ENCODE results near the gene SPATS2L.

The SPATS2L gene

GRCh38 chr2:200297100-200297499, 9.4 kb upstream of the SPATS2L start:
- DNase-seq: no peak

- no peak for DNase-seq
Observed at GRCh38 chr2:200297989-200298388, 8.5 kb upstream of the SPATS2L start.

DNA sequence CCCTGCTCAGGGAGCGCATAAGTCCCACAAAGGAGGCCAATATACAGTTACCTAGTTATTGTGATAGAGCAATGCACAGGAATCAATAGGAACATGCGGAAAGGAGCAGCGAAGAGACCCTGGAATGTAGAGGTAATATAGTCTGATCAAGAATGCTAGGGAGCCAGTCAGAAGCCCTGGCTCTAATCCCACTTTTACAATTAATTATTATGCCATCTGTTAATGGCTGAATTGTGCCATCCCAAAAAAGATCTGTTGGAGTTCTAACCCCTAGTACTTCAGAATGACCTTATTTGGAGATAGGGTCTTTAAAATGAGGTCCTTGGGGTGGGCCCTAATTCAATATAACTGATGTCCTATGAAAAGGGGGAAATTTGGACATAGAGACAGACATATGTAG, 7.7 kb upstream of the SPATS2L start:
- no peak for DNase-seq

DNA sequence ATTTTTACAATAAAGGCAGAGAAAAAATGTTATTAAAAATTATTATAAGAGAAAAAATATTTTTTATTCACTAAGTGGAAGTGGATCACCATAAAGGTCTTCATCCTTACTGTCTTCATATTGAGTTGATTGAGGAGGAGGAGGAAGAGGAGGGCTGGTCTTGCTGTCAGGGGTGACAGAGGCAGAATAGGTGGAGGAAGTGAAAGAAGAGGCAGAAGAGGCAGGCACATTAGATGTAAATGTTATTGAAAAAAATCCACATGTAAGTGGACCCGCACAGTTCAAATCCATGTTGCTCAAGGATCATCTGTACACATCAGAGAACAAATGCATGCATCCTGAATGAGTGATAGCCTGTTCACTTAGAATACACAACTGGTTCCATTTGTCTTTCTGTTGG, 6.4 kb upstream of the SPATS2L start:
- no peak for DNase-seq

DNA sequence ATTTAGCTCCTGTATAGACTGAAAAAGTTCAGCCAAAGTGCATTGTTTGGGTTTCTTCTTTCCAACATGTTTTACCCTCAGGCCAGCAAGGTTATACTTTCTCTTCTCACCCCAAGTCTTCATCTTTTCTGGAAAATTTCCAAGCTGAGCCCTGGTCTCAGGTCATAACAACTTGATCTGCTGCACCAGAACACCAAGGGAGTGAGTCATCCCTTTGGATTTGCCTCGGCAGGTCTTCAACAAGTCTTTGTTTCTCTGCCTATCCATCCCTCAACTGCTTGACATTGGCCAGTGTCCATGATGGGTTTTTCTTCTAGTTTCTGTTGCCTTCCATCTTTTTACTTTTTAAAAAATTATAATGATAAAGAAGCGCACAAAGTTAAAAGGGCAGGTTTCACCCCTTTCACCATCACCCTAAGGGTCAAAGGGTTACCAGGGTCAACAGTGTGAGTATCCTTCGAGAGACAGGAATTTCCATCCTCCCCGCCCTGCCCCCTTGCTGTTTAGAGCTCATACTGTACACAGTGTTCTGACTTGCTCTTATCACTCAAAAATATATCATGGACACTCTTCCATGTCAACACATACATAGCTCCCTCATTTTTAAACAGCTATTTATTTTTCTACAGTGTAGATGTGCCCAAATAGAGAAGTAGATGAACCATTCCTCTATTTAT, 5.7 kb upstream of the SPATS2L start:
- DNase-seq: no peak

- no peak for DNase-seq
Observed at GRCh38 chr2:200301953-200302858, 4.3 kb upstream of the SPATS2L start.

DNA sequence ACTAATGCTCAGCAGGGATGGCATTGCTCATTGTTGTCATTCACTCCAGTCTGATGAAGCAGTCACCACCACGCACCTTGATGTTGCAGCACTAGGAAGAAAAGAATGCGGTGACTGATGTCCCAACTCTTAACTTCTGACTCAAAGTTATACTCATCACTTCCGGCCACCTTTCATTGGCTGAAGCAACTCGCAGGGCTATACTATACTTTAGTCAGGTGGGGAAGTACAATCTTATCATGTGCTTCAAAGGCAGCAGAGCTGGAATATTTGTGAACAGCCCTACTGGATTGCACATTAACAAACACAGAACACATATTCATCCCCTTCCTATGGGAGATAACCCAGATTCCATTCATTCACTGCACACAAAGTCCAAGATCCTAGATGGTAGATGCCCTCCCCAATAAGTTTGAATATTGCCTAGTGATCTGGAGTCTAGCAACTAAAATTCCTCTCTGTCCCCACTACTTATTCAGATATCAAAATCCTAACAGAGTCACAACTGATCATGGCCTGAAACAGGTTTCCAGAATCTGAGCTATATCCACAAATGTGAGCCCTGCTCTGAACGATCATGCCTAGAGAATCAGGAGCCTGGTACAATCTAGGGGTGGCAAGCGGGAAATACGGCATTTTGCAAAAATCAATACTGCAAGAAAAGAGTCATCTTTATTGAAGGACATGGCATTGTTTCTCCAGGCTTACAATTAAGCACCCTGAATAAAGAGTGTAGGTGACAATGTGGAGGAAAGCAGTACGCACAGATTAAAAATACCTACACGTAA, 3.4 kb upstream of the SPATS2L start:
- DNase-seq: no peak

- peak; percentile 39 for DNase-seq
Observed at GRCh38 chr2:200305797-200306195, 697 bp upstream of the SPATS2L start.

DNA sequence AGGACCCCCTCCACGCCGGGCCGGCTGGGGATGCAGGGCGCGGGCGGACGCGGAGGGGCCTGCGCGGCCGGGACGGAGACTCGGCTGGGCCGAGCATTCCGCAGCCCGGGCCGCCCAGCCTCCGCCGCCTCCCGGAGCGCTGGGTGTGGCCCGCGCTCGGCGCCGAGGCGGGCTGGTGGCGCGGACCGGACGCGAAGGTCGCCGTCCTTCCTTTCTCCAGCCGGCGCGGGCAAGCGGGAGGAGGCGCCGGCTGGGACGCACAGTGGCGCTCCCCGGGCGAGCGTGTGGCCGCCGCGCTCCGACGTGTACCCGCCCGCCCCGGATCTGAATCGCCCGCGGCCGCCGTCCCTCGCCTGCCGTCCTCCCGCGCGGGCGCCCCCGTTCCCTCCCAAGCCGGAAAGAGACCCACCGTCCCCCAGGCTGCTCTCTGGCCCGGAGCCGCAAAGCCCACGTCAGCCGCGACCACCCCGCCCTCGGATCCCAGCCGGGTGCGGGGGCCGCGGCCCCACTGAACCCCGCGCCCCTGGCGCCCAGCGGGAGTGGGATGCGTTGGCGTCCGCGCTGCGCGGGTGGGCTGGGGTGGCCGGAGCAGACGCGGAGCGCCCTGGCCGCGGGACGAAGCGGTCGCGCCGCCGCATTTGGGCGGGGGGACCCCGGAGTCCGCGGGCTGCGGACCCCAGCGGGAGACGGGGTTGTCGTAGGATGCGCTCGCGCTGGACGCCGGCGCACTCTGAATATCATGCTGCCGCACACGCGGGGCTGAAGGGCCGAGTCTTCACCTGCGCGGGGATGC, 634 bp downstream of the SPATS2L start:
- no peak for DNase-seq

DNA sequence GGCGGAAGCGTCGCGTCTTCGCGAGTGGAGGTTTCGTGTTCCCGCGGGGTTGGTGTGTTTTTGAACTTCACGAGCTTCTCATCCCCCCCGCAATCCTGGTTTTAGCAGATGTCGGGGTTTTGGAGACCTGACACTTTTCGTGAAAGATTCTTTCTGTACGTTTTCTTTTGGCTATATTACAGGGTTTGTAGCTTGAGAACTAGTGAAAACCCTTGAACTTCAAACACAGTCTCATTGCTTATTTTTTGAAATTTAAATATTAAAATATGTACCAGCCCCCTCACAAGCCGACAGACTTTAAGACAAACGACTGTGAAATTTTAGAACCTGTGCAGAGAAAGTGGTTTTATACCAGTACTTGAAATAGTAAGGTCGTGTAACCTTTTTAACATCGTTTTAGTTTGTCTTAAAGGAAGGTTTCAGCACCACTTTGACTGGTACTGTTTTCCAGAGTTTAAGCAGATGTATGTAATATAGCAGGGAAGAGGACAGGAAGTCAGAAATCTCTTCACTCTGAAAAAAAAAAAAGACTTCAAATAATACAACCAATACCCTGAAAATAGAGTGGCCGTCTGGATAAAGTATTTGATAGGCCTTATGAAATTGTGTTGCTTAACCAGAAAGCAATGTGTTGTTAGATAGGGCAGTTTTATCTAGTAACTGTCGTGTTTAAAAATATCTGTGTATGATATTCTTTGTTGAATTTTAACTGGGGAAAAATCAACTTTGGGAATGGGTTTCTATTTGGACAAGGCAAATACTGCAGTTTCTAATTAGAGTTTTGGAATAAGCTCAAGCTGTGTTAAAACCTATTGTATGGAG, 1.4 kb downstream of the SPATS2L start:
- no peak for DNase-seq

DNA sequence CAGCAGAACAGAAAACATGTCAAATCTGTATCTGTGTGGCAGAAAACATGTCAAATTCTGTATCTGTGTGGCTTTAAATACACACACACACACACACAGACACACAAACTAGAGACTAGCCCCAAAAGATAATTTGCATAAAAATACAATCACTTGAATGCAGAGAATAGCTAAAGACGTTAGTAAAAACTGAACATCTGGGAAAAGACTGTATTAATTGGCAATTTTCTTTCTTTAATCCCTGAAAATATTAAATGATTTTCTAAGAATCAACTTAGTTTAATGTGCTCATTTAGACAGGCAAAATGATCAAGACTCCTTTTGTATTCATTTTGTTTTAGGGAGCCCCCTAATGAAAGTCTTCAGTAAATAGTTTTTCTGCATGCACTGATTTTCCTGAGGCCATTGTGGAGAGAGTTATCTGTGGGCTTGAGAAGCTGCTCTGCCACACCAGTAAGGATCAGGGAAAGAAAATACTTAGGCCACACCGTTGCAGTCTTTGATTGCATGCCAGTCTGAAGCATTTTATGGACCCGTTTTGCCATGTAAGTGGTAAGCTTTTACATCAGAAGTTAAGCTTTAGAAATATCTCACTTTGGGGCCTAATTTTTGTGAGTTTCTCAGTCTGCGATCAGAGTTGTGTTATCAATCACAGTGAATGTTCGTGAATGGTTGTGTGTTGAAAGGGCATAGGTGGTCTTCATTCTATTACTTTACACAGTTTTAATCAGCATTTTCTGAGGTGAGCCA, 2.2 kb downstream of the SPATS2L start:
- DNase-seq: no peak

DNA sequence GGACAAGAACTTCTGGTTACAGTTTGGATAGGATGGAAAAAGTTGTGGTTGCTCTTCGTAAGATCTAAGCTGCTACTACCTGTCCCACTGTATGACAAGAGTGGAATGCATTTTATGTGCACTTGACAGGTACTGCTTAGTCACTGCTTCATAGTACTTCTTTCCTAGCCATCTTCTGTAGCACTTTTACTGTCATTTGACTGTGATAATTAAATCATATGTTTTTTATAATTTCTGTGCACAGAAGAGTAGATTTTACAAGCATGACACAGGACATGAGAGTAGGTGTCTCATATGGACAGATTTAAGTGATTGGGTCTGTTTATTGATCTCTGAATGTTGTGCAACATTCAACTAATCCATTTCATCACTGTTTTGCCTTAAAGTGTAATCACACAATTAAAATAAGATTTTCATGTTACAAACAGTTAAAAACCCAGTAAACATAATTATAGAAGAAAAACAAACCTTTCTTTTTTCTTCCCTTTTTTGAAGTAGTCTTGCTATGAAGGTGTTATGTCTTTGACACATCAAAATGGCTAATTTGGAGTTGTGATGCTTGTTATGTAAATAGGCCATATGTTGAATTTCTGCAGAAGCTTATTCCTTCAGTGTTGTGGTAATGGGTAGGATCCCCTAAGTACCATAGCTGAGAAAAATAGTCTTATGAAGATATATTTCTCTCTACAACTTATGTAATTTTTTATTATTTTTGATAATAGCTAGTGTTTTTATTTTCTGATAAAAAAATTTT, 3.0 kb downstream of the SPATS2L start:
- DNase-seq: no peak

DNA sequence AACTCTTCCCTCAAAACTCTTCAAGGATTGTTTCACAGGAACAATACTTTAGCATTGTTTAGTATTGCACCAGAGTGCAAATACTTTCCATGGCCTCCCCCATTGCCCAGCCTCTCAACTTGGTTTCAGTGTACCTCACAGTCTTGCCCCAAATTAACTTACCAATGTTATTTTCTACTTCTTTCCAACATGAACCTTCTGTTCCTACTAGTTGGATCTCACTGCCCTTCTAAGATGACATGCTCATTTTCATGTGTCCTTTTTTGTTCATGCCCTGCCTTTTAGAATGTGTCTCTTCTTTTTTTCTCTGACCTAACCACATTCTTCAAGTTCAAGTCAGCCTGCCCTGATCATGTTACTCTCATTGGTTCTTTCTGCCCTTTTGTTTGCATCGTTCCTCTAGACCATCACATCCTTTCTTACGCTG, 4.1 kb downstream of the SPATS2L start:
- DNase-seq: no peak

GRCh38 chr2:200311139-200311538, 4.6 kb downstream of the SPATS2L start:
- no peak for DNase-seq

GRCh38 chr2:200314976-200315567, 8.6 kb downstream of the SPATS2L start:
- DNase-seq: no peak

GRCh38 chr2:200317975-200318374, 11.5 kb downstream of the SPATS2L start:
- no peak for DNase-seq

DNA sequence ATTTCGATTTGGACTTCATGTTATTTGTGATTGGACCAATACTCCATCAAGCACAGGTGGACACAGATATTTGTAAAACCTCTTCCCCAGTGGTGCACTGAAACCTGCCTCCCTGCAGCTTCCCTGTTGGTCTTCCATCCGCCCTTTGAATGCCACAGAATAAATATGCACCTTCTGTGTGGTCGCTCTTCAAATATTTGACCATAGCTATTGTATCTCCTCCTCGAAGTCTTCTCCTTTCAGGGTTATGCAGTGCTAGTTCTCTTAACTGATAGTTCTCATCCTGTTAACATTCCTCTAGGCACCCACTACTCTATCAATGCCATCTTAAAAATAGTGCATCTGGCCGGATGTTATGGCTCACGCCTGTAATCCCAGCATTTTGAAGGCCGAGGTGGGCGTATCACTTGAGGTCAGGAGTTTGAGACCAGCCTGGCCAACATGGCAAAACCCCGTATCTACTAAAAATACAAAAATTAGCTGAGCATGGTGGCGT, 12.5 kb downstream of the SPATS2L start:
- DNase-seq: no peak

DNA sequence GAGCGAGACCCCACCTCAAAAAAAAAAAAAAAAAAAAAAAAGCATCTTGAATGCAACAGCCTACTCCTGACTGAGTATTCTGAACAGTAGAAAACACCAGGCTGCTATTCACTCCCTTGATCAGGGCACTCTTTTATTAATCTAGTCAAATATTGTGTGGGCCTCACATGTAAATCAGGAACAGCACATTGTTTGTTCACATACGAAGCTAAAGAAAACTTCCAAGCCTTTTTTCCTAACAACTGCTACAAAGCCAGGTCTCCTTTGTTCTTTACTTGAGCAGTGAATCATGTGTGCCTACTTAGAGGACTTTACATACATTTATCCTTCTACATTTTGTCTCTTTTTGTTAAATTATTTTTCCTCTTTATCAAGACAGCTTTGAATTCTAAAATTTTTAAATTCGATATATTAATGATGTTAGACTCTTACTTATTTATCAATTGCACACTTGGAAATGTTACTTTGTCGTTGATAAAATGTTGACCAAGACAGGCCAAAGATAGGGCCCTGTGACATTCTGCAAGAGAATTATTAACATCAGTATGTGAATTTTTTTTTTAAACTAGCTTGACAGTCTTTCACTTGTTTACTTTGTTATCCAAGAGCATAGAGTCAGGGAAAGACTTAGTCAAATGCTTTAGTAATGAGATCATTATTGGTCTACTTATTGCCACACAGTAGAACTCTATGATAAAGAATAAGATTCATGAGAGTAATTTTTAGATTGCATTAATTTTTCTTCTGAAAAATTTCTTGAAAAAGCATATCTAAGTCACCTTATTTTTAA, 13.2 kb downstream of the SPATS2L start:
- no peak for DNase-seq

DNA sequence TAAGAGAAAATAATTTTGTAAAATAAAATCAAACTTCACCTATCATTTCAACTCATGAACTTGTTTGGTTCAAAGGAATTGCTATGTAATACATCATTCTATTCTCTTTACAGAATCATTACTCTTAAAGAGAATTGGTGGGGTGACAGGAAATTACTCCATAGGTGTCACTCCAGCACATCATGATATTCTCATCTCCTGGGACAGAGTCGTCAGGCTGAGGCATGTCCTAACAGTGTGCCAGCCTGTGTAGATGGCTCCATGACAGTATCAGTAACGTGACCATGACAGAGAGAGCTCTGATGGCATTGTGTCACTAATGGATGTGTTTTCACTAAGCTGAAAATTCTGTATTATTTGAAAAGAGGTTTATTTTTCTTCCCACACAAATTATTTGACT, 13.9 kb downstream of the SPATS2L start:
- no peak for DNase-seq

Measured in NCI-H1105 treated with DMSO at 0.1 percent for 48 hours (cell line).